GM20000 (cell line): ENCODE results near the gene RAB23.

Experiments used
- DNase-seq: peaks from one replicate; pipeline ENCODE4 v3.0.0; 2012; ENCODE audit warnings: low spot score
- TF ChIP-seq, protein P1 (sequence below): IDR thresholded peaks from 2 replicates; pipeline ENCODE4 v1.5.1; 2012; ENCODE audit warnings: mild to moderate bottlenecking, control low read depth; ENCODE audit errors: extremely low read depth, missing control alignments

RAB23 gene

DNA sequence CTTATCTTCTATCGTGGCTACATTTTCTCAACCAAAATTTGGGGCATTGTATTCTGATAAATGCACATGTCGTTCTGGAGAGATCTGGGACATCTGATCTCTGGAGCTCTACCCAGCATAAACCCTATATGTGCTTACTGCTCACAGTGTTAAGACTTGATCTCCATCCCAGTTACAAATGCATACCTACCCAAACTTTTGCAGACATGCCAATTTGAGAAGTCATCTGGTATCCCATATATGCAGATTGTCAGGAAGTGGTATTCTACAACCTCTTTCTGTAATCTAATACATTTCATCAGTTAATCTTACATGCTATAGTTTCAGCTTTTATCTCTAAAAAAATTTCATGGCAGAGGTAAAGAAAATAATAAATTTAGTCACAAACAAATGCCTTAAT, 38.8 kb downstream of the RAB23 start:
- TF ChIP-seq, protein P1, sequence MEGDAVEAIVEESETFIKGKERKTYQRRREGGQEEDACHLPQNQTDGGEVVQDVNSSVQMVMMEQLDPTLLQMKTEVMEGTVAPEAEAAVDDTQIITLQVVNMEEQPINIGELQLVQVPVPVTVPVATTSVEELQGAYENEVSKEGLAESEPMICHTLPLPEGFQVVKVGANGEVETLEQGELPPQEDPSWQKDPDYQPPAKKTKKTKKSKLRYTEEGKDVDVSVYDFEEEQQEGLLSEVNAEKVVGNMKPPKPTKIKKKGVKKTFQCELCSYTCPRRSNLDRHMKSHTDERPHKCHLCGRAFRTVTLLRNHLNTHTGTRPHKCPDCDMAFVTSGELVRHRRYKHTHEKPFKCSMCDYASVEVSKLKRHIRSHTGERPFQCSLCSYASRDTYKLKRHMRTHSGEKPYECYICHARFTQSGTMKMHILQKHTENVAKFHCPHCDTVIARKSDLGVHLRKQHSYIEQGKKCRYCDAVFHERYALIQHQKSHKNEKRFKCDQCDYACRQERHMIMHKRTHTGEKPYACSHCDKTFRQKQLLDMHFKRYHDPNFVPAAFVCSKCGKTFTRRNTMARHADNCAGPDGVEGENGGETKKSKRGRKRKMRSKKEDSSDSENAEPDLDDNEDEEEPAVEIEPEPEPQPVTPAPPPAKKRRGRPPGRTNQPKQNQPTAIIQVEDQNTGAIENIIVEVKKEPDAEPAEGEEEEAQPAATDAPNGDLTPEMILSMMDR: no peak
- no peak for DNase-seq

DNA sequence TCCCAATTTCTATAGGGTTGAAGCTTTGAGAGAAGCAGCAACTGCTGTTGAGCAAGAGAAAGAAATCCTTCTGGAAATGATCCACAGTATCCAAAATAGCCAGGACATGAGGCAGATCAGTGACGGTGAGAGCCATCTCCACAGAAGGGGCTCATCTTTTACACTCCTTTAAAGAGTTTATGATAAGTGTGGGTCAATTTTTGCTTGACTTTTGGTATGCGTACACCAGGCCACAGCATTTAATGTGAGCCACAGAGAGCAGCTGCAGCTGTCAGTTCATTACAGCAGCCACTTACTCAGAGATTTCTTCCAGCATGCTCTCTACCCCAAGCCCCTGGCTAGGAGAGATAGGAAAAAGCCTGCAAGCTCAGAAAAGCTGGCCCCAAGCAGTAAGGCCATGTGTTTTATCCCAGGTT, 40.1 kb downstream of the RAB23 start:
- TF ChIP-seq, protein P1: no peak
- no peak for DNase-seq

DNA sequence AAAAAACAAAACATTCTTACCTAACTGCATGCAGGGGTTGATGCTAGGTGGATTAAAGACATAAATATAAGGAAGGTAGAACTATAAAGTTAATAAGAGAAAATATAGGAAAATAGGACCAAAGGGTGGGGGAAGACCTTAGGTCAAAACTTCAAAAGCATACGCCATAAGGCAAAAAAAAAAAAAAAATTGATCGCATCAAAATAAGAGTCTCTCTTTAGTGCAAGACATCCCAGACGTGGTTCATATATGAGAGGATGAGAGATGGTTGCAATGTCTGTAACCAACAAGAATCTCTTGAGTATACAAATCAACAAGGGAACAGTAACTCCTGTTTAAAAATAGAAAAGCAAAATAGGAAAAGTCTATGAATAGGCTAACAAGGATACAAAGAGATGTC, 41.5 kb downstream of the RAB23 start:
- TF ChIP-seq, protein P1: no peak
- no peak for DNase-seq

DNA sequence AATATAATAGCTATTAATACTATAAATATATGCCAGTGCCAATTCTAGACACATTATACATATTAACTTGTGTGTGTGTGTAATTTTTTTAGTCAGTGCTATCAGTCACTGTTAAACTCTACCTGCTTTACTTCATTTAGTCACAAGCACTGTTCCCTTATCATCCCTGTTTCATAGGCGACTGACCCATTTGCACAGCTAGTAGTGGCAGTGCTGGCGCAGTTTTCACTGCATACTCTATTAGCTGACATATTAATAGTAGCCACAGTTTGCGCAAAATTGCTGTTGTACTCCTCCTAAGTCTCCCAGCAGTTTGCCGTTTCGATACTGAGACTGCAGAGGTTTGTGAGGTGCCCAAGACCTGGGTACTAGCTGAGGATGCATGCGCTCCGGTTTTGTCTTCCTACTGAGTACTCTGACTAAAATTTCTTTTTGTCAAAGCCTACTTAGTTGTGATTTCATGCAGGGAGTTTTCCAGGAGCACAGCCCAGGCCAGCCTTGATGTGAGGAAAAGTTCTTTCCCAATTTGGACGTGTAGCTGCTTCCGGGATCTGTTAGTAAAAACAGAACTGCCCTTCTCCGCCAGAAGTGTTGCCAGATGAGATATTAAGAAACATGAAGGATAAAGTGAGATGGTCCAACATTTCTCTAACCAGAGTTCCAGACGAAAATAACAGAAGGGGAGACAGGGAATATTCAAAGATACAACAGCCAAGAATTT, 44.4 kb downstream of the RAB23 start:
- DNase-seq: no peak
- TF ChIP-seq, protein P1: no peak

DNA sequence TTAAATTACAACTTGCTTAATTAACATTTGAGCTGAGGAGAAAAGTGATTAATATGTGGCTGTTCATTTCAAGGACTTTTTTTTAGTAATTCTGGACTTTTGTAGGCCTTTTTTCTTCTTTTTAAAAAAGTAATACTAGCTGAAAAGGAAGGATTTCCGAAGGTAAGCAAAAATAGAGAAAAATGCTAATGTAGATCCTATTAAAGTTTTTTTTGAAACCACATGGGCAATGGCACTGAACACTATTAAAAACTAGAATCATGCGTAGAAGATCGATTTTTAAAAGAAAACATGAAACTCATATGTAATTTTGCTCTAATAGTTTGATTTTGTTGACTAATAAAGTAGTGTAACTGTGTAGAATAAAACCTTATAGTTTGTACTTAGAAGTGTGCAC, 47.6 kb downstream of the RAB23 start:
- TF ChIP-seq, protein P1: no peak
- DNase-seq: no peak

DNA sequence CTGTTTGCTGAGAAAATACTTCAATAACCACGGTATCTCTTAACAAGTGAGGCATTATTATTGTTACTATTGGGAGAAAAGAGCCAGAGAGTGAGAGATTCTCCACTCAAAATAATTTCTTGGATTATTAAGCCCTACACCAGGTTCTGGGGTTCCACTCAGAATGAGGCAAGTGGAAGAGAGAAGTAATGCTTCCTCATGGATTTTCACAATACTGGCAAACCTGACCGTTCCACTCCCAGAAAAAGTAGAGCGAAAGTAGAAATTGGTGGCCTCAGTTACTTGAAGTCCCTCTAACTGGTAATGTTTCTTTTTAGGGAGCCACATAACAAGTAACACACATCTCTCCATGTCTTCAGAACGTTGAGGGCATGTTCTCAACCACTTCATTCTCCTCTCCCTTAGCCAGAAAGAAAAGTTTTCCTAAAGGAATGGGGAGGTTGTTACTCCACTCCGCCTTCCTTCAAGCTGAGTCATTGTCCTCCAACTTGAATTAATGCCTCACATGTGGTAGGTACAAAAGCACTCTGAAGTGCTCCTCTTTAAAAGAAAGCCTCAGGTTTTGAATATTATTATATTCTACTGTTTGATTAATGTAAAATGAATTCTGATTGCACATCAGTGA, 48.1 kb downstream of the RAB23 start:
- TF ChIP-seq, protein P1: no peak
- DNase-seq: no peak

DNA sequence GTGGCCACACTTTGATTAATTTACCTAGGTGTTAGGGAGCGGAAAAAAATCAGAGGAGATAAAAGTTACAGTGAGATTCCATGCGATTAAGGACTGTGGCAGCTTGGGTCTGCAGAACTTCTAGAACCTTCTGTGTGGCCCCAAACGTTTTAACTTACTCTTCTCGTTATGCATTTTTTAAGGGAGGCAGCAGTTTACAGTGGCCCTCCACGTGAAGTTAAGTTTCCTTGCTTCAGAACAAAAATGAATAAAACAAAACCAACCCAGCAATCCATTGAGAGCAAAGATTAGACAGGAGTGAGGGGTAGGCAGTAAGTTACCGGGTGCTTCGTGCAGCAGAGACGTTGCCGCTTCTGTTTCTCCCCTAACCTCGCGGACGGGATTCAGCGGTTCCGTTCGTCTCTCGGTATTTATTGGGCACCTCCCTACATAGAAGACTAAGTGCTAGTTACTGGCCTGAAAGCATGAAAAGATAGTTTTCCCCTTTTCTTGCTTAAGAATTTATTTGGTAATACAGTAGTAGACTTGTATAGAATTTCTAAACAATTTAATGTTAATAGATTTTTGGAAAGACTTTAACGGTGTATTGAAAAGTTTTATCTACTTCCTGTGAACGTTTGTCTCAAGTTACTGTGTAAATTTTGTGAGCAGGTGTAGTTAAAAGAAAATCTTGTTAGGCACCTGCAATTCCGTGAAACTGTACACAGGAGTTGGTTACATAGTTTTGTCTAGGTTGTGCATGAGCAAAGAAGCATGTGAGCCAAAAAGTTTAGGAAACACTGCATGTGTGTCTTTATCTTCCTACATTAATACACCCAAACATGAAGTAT, 48.8 kb downstream of the RAB23 start:
- DNase-seq: peak; percentile 41
- TF ChIP-seq, protein P1: no peak
